GM13977 (cell line): ENCODE data around the gene RGS8.

Experiments
- DNase-seq: peaks from one replicate; pipeline ENCODE4 v3.0.0; 2012; ENCODE audit warnings: low spot score
- in situ Hi-C: fragments of 300-500 bp; cut with MboI; formaldehyde crosslinking; loops from one replicate; pipeline ENCODE4 v1.12.0; 2022; ENCODE audit warnings: low sequenced_read_pairs, low pct_unique_long_range_greater_than_20kb, mixed read lengths, inconsistent platforms; ENCODE audit not compliant: unreplicated experiment
- TF ChIP-seq, protein P1 (sequence below): IDR thresholded peaks from 2 replicates; pipeline ENCODE4 v1.5.1; 2012; ENCODE audit warnings: mild to moderate bottlenecking, control low read depth; ENCODE audit not compliant: insufficient read depth; ENCODE audit errors: extremely low read depth, missing control alignments

RGS8 gene

GRCh38 chr1:182680901-182681567 is 3.4 kb downstream of the RGS8 start:
- TF ChIP-seq, protein P1, sequence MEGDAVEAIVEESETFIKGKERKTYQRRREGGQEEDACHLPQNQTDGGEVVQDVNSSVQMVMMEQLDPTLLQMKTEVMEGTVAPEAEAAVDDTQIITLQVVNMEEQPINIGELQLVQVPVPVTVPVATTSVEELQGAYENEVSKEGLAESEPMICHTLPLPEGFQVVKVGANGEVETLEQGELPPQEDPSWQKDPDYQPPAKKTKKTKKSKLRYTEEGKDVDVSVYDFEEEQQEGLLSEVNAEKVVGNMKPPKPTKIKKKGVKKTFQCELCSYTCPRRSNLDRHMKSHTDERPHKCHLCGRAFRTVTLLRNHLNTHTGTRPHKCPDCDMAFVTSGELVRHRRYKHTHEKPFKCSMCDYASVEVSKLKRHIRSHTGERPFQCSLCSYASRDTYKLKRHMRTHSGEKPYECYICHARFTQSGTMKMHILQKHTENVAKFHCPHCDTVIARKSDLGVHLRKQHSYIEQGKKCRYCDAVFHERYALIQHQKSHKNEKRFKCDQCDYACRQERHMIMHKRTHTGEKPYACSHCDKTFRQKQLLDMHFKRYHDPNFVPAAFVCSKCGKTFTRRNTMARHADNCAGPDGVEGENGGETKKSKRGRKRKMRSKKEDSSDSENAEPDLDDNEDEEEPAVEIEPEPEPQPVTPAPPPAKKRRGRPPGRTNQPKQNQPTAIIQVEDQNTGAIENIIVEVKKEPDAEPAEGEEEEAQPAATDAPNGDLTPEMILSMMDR: no peak
- DNase-seq: no peak
- in situ Hi-C loops: no loop called here

GRCh38 chr1:182680408-182680807 is 4.0 kb downstream of the RGS8 start:
- TF ChIP-seq, protein P1: no peak
- in situ Hi-C loops: no loop called here
- no peak for DNase-seq

DNA sequence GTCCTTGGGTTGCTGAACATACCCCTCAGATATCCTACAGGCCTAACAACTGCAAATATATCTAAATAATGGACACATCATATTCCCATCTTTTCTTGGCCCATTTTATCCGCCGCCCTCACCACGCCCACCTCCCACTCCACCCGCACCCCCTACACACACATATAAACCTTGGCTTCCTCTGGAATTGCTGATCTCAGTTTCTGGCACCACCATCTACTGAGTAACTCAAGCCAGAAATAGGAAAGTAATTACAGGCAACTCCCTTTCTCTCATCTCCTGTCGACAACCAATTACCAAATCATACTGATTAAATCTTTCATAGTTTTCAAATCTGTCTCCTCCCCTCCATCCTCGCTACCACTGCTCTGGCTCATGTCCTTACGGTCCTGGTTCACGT is 4.7 kb downstream of the RGS8 start:
- TF ChIP-seq, protein P1: no peak
- in situ Hi-C loops: no loop called here
- DNase-seq: no peak

GRCh38 chr1:182677397-182678098 is 6.8 kb downstream of the RGS8 start:
- peak; percentile 81 for DNase-seq
- in situ Hi-C loops: no loop called here
- TF ChIP-seq, protein P1: no peak

DNA sequence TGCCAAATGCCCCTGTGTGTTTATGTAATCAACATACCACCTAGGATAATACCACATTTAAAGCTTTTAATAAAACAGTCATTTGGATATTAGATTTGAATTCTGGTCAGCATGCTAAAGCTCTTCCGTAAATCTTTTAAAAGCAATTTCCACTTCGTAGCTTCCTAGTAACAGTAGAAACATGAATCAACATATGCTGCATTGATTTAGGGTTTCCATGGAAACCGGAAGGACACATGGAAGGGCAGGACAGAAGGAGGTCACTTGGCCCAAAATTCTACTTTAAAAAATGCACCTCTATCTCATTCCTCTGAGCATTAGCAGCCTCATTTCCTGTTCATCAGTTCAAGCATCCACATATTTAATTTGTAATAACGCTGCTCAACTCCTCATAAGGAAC is 8.1 kb downstream of the RGS8 start:
- DNase-seq: no peak
- in situ Hi-C loops: no loop called here
- TF ChIP-seq, protein P1: no peak

DNA sequence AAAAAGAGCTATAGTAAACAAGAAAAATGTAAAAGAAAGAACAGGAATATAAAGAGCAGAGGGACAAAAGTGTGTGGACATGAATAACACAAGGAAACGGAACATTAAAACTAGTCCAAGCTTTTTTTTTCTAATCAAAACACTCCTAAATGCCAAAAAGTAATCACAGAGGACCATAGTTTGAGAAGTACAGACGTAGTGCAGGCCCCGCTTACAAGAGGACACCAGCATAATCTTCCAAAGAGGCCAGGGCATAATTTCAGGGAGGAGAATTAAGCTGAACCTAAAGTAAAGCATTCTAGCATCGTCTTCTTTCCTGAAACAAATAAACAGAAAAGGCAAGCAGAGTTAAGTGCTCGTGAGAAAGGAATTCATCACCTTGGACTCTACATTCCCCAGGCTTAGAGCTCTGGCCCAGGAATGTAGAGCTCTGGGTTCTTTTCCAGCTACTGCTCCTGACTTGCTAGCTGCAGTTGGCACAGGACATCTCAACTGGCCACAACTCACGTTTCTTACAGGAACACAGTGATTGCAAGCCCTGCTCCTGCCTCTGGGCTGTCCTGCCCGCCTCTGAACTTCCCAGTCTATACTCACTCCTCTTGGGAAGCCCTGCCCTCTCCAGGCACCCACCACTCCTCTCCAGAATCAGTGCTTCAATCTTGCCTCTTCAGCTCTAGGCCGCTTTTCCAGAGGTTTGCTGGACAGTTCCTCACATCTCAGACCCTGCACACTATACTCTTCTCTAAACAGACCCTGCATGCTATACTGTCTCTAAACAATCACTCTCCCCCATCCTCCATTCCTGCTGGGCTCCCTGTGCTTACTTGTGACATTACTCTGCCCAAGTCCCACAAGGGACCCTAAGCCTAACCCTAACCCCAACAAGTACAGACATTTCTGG is 9.8 kb downstream of the RGS8 start:
- in situ Hi-C loops: no loop called here
- DNase-seq: no peak
- TF ChIP-seq, protein P1: no peak
